Breast epithelium (tissue), 4 donors: Measurements from ENCODE around the gene ODAD3. TPM values are rescaled to one million over a fixed set of nuclear protein-coding genes. Genes with fewer than 3 reads are reported as not detected.
"Not testable (repeated sequence)": the region's sequence is repeated elsewhere in the genome, so short reads cannot be mapped to it uniquely, and the experiment has no call there.

ENCODE experiments used
- DNase-seq, 2 donors: peaks; one replicate each; pipeline ENCODE4 v3.0.0-alpha.2; 2019; ENCODE audit warnings: low spot score in 2 of 2
- H3K27ac ChIP-seq, 2 donors: fragments of 200-600 bp; sonication (generic) in 1 of 2; one replicate each; pipeline ENCODE4 v1.5.1; 2016 to 2019; ENCODE audit warnings: mild to moderate bottlenecking in 1 of 2
- H3K27me3 ChIP-seq, 2 donors: fragments of 200-600 bp; sonication (generic) in 1 of 2; one replicate each; pipeline versions ENCODE4 v1.5.1 to v1.6.0; 2017 to 2019; ENCODE audit warnings: control low read depth in 1 of 2, mild to moderate bottlenecking in 1 of 2
- H3K36me3 ChIP-seq: fragments of 200-600 bp; one replicate; pipeline ENCODE4 v1.5.1; 2019
- H3K4me1 ChIP-seq, 2 donors: fragments of 200-600 bp; sonication (generic); one replicate each; pipeline ENCODE4 v1.5.1; 2016 to 2019; ENCODE audit warnings: control low read depth in 1 of 2
- H3K4me3 ChIP-seq, 3 donors: fragments of 200-600 bp; sonication (generic); 1 replicate in 2 of 3; 2 replicates in 1 of 3; pipeline ENCODE4 v1.5.1; 2016 to 2019; ENCODE audit warnings: mild to moderate bottlenecking in 3 of 3, moderate library complexity in 2 of 3
- H3K9me3 ChIP-seq, 2 donors: fragments of 200-600 bp; sonication (generic) in 1 of 2; one replicate each; pipeline ENCODE4 v1.5.1; 2016 to 2019; ENCODE audit warnings: control low read depth in 1 of 2
- CTCF ChIP-seq, 3 donors: fragments of 450-650 bp; IDR thresholded peaks; one replicate each; pipeline ENCODE4 v1.5.1; 2016 to 2017; ENCODE audit warnings: antibody characterized with exemption in 3 of 3, mild to moderate bottlenecking in 3 of 3, moderate library complexity in 3 of 3
- POLR2A ChIP-seq: fragments of 450-650 bp; IDR thresholded peaks from one replicate; pipeline ENCODE4 v1.6.1; 2016; ENCODE audit warnings: antibody characterized with exemption, mild to moderate bottlenecking, moderate library complexity
- POLR2AphosphoS5 ChIP-seq, 3 donors: sonication (generic); formaldehyde crosslinking; IDR thresholded peaks; one replicate each; pipeline ENCODE4 v1.6.1; 2017; ENCODE audit warnings: antibody characterized with exemption in 3 of 3
- intact Hi-C: fragments of 100-400 bp; cut with DNase I; formaldehyde crosslinking; loops from one replicate; pipeline ENCODE4 v1.15.1; 2023; ENCODE audit warnings: low total_unique reads
- total RNA-seq, 3 donors: library from RNA; depleted of rRNA; stranded (reverse); fragments of >200 nt; gene quantifications; one replicate each; pipeline ENCODE4 v1.1.0, GENCODE V29; 2016

The ODAD3 gene
- total RNA-seq, 3 donors from 2014 or later = 0.33 to 0.59 TPM; not detected in 1

GRCh38 chr19:11463391-11463790 is 28.5 kb upstream of the ODAD3 start:
- no peak overlapping the region for H3K27ac ChIP-seq
- H3K4me1 ChIP-seq = no peaks in the 10 kb centered on the region
- no peak for DNase-seq
- no peaks in the 10 kb centered on the region for H3K36me3 ChIP-seq
- H3K9me3 ChIP-seq = no peaks in the 10 kb centered on the region
- intact Hi-C loops = loop anchor here (1.0 kb wide), 1 partner anchor 21 kb away; no protein-coding TSS in a partner anchor
- no peaks in the 10 kb centered on the region for H3K27me3 ChIP-seq
- H3K4me3 ChIP-seq = no peak overlapping the region
- TF ChIP-seq CTCF (IDR thresholded peaks at IDR 0.05) = no peak
- TF ChIP-seq POLR2A = no peak
- TF ChIP-seq POLR2AphosphoS5 (IDR thresholded peaks at IDR 0.05) = no peak

GRCh38 chr19:11461453-11461852 is 26.5 kb upstream of the ODAD3 start:
- Histone ChIP-seq H3K4me3 (no peak overlapping the region), H3K9me3 (no peaks in the 10 kb centered on the region), H3K4me1 (no peaks in the 10 kb centered on the region), H3K27me3 (no peaks in the 10 kb centered on the region), H3K27ac (no peak overlapping the region), H3K36me3 (no peaks in the 10 kb centered on the region)
- TF ChIP-seq POLR2AphosphoS5 (IDR thresholded peaks at IDR 0.05) (no peak), CTCF (IDR thresholded peaks at IDR 0.05) (no peak), POLR2A (no peak)
- intact Hi-C loops = no loop called here
- no peak for DNase-seq

GRCh38 chr19:11460207-11460606 is 25.3 kb upstream of the ODAD3 start:
- TF ChIP-seq POLR2AphosphoS5 (IDR thresholded peaks at IDR 0.05) (no peak), CTCF (IDR thresholded peaks at IDR 0.05) (no peak), POLR2A (no peak)
- no peak overlapping the region for H3K4me3 ChIP-seq
- no peaks in the 10 kb centered on the region for H3K27me3 ChIP-seq
- intact Hi-C loops = no loop called here
- no peaks in the 10 kb centered on the region for H3K4me1 ChIP-seq
- no peak for DNase-seq
- no peaks in the 10 kb centered on the region for H3K36me3 ChIP-seq
- no peaks in the 10 kb centered on the region for H3K9me3 ChIP-seq
- no peak overlapping the region for H3K27ac ChIP-seq

GRCh38 chr19:11458912-11459311 is 24.0 kb upstream of the ODAD3 start:
- intact Hi-C loops, H3K36me3 ChIP-seq, H3K4me1 ChIP-seq, H3K27me3 ChIP-seq, H3K9me3 ChIP-seq, H3K27ac ChIP-seq, DNase-seq, H3K4me3 ChIP-seq: not testable (repeated sequence)

GRCh38 chr19:11458236-11458900 is 23.4 kb upstream of the ODAD3 start:
- H3K4me1 ChIP-seq = no peaks in the 10 kb centered on the region
- H3K9me3 ChIP-seq = no peaks in the 10 kb centered on the region
- no peaks in the 10 kb centered on the region for H3K27me3 ChIP-seq
- H3K36me3 ChIP-seq = no peaks in the 10 kb centered on the region
- TF ChIP-seq POLR2A (no peak), CTCF (IDR thresholded peaks at IDR 0.05) (no peak), POLR2AphosphoS5 (IDR thresholded peaks at IDR 0.05) (no peak)
- DNase-seq = no peak
- no peak overlapping the region for H3K4me3 ChIP-seq
- intact Hi-C loops = no loop called here
- H3K27ac ChIP-seq = no peak overlapping the region
